NCI-H1417 treated with DMSO at 0.1 percent for 48 hours (cell line): ENCODE results near the gene ALG14.
"Not testable (repeated sequence)": the region's sequence is repeated elsewhere in the genome, so short reads cannot be mapped to it uniquely, and the experiment has no call there.

Source experiments
- DNase-seq: peaks from one replicate; lab custom pipeline; 2025; lab: John Stamatoyannopoulos, UW

The ALG14 gene

DNA sequence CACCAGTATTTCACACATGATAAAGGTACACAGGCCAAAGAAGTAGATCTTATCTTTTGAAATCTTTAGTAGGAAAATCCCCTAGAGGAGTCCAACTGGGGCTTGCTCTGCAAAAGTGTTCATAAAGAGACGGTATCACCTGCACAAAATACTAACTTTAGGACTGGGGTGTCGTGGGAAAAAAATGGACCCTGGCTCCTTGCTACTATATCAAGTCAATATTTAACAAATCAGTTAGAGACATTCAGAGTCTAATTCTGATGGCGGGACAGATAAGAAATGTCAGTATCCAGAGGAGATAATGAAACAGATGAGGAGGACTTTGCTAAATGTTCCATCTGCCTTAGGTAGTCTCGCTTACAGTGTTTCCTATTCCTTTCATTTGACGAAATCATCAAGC lies 120.2 kb downstream of the ALG14 start:
- DNase-seq: no peak

DNA sequence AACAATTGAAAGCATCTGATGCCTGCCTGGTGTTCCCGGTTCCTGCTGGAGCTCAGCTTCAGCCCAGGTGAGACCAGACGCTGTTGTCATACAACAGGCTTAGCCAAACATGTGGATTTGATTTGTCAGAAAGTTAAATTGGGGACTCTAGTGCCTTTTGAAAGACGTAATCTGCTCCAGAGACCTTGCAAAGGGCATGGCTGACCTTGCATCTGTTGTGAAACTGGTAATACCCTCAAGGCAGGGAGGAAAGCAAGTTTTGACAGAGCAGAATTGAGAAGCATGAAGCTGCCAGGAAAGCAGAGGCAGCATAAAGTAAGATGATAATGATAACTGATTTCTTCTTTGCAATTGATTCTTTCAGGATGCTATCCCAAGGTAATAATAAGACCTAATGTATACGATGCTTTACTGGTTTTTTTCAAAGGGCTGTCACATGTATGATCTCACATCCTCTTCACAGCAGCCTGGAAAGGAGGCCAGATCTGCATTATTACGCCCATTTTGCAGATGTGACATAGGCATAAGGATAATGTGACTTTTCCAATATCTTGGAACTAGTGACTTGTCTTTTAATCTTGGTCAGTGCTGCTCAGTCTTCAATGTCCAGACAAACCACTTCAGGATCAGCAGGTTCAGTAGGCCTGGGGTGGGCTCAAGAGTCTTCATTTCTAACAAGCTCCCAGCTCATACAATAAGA lies 121.1 kb downstream of the ALG14 start:
- no peak for DNase-seq

DNA sequence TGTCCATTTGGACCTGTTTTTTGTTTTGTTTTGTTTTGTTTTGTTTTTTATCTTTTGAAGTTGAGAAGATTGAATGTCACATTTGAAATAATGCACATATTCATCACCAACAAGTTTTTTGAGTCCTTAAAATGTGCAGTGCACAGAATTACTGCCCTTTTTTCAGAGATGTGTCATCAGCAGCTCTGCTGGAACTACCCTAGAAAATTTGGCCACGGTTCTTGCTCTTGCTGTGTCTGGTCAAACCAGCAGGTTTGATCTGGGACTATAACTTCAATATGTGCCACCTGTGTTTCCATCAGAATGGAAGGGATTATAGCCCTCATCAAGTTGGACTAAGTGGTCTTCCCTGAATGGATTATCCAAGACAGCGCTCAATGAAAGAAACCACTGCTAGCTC lies 121.7 kb downstream of the ALG14 start:
- DNase-seq: no peak

DNA sequence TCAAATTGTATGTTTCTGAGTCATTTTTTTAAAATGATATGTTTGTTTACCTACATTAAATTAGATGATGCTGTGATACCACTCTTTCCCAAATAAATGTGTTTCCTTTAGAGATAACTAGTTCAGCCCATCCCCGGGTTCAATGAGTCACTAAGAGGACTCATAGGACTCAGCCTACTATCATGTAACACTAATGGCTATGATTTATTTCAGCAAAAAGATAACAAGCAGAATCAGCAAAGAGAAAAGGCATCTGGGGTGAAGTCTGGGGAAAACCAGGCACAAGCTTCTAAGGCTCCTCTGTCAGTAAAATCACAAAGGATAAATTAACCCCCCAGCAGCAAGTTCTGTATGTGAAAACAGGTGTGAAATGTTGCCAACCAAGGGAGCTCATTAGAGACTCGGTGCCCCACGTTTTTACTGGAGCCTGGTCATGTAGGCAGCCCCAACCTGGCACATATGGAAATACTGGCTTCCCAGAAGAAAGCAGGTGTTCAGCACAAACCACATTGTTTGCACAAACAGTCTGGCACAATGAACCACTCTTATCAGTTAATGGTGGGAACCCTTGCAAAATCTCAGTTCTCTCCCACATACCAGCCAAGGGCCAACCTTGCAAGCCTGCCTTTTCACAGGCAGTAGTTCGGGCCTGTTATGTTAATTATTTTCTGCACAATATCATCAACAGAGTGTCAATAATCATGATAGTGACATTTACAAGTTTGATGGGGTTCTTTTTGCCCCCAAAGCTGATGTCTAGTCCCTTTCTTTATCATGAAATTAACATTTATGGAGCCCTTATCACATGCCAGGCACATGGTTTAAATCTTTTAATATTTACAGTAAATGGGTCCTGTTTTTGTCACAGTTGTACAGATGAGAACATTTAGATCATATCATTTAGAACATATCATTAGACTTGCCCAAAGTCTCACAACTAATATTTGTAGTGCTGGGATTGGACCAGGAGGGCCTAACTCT lies 122.8 kb downstream of the ALG14 start:
- peak; percentile 24 for DNase-seq

DNA sequence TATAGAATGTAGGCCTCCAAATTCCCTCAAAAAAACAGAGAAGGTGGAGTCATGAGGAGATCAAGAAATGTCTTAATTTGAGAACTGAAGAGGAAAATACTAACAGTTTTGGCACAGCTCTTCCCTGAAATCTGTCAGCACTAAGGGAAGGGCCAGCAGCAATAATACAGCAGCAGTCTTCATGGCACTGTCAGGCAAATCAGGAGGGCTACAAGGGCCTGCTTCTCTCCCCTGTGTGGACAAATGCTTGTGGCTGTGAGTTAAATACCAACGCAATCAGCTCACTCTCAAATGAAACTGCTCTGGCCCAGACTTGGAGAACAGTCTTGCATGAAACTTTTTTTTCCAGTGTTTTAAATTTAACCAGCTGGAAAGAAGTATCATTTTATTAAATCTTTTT lies 125.3 kb downstream of the ALG14 start:
- no peak for DNase-seq

DNA sequence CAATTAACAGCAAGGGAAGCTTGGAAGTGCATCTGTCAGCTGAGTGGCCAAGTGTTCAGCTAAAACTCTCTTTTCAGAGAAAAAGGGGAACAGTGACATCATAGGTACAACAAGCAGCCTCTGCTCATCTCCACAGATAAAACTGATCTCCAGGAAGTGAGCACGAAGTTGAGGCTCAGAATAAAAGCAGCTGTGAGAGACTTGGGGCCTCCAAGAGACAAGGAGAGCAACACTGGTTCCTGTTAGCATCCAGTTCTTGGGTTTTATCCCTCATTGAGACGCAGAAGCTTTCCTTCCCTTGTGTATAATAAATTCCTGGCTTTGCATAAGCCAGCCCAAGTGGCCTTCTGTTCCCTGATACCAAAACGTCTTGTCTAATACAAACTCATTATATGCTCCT lies 125.9 kb downstream of the ALG14 start:
- no peak for DNase-seq

DNA sequence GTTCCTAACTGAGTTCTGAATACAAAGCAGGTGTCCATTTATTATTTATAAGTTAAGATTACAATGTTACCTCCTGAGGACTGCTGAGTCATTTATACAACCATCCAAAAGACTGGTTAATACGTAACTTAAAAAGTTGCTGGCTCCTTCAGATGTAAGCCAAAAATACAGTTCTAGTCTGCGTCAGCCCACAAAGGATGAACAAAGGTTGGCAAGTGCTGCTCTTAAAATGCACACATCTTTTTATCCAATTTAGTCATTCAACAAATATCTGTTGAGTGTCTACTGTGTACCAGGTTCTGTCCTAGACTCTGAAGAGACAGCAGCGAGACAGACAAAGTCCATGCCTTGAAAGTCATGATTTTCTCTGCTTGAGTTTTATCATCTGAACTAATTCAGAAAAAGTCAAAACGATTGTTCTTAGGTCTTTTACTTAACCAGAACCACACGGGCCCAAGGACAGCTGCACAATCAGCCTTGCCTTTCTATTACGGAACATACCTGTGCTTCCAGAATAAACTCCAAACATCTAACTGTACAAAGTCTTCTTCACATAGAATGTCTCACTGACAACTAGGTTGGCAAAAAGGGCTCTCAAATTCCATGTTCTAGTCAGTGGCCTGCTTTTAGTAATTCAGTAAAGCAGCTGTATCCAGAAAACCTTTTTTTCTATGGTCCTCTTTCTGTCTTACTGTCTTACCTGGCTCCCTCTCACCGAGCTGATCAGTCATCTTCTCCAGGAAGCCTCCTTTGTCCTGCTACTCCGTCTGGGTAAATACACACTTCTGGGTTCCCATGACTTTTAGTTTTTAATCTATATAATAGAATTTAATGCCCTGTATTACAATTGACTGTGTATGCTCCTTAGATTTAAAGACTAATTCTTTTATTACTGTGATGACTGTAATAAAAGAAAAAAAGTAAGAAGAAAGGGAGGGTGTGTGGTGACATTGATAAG lies 130.3 kb downstream of the ALG14 start:
- no peak for DNase-seq

DNA sequence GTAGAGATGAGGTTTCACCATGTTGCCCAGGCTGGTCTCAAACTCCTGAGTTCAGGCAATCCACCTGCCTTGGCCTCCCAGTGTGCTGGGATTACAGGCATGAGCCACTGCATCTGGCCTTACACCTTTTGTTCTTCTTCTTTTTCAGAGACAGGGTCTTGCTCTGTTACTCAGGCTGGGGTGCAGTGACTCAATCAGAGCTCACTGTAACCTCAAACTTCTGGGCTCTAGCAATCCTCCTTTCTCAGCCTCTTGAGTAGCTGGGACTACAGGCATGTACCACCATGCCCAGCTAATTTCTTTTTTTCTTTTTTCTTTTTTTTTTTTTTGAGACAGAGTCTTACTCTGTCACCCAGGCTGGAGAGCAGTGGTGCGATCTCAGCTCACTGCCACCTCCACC lies 131.3 kb downstream of the ALG14 start:
- DNase-seq: not testable (repeated sequence)

DNA sequence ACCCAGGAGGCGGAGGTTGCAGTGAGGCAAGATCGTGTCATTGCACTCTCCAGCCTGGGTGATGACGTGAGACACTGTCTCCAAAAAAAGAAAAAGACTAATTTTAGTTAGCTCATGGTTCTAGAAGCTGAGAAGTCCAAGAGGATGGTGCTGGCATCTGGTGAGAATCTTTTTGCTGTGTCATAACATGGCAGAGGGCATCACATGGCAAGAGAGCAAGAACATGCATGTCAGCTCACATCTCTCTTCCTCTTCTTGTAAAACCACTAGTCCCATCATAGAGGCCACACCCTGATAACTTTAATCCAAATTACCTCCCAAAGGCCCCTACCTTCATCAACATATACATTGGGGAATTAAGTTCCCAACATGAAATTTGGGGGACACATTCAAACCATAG lies 132.0 kb downstream of the ALG14 start:
- DNase-seq: no peak

DNA sequence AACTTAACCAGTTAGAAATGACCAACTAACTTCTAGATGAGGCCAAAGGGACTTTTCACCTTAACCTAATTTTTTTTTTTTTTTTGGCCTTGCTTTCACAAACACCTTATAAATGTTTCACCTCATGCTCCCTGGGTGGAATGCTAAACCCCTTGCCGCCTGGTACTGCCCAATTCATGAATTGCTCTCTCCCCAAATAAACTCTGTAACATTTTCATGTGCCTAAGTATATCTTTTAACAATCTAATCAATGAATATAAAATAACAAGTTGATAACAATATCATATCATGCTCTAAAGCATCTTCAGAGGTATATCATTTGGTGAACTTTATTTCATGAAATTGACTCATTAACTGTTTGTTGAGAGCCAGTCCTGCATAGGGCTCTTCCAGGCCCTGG lies 134.9 kb downstream of the ALG14 start:
- no peak for DNase-seq

DNA sequence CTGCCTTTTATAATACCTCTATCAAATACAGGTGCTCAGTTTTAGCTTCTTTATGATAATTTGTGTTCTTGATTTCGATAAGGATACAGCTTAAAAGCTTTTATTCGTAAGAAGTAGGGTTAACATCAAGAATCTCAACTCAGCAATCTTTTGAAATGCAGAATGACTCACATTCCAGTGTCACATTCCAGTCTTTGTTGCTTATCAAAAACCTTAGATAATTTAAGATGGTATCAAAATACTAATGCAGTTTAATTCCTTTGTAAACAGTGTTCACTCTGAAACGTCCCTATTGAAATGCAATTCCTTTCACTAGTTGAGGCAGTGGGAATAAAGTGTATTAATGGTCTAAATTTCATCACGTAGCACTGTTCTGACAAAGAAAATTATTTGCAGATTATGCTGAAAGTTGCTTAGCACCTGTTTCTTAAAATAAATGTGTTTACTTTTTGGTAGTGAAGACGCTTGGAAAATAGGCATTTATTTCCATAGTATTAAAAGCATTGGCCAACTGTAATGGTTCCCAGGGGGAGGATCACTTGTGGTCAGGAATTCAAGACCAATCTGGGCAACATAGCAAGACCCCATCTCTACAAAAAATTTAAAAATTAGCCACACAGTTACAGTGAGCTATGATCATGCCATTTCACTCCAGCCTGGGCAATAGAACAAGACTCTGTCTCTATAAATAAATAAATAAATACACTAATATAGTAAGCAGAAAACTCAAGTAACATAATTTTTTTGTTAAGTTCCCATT lies 135.7 kb downstream of the ALG14 start:
- DNase-seq: no peak

DNA sequence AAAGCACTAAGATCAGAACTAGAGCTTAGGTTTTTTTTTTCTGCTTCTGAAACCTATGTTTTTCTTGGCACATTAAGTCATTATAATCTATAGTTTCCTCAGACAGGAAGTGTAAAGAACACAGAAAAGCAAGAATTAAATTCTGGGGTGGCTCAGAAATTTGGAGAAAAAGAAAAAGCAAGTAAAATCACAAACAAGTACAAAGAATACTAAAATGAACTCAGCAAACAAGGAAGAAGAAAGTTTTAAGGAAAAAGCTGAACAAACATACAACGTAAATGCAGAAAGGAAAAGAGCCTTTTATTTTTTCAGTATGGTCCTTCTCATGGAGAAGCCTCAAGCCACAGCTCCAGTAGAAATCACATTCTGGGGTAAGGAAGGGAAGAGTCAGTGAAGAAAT lies 137.3 kb downstream of the ALG14 start:
- no peak for DNase-seq

DNA sequence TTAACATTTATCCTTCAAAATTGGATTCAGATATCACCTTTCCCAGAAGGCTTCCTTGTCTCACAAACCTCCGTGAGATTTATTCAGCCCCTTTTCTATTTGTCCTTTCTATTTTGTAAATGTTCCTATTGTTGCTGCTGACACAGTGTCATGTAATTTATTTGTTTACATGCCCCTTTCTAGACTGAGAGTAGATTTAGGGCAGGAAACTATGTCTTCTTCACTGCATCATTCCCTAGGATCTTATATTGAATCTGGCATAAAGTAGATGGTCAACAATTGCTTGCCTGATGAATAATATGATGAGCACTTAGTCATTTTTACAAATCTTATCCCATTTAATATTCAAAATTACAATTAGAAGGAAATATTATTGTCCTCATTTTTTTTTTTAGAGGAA lies 137.7 kb downstream of the ALG14 start:
- no peak for DNase-seq

DNA sequence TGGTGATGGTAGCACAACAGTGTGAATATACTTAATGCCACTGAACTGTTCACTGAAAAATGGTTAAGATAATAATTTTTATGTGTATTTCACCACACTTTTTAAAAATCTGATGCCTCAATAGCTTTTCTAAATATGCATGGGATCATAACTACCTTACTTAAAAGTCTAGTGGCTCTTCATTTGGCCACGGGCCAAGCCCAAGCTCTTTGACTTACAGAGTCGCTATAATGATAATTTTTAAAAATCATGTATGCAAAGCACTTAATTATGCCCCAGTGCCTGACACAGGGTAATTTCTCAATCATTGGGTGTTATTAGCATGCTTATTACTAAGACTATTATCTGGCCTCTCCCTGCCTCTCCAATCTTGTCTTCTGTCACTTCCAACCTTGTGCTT lies 138.2 kb downstream of the ALG14 start:
- no peak for DNase-seq

DNA sequence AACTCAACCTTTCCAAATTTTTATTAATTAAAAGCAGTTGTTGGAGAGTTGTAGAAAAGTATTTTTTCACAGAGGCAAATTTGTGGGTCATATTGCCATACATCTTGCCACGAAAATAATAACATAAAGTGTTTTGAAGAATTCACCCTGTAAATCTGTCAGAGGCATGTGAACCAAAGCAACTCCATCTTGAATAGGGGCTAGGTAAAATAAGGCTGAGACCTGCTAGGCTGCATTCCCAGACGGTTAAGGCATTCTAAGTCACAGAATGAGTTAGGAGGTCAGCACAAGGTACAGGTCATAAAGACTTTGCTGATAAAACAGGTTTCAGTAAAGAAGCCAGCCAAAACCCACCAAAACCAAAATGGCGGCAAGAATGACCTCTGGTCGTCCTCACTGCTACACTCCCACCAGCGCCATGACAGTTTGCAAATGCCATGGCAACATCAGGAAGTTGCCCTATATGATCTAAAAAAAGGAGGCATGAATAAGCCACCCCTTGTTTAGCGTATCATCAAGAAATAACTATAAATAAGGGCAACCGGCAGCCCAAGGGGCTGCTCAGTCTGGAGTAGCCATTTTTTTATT lies 141.4 kb downstream of the ALG14 start:
- no peak for DNase-seq

DNA sequence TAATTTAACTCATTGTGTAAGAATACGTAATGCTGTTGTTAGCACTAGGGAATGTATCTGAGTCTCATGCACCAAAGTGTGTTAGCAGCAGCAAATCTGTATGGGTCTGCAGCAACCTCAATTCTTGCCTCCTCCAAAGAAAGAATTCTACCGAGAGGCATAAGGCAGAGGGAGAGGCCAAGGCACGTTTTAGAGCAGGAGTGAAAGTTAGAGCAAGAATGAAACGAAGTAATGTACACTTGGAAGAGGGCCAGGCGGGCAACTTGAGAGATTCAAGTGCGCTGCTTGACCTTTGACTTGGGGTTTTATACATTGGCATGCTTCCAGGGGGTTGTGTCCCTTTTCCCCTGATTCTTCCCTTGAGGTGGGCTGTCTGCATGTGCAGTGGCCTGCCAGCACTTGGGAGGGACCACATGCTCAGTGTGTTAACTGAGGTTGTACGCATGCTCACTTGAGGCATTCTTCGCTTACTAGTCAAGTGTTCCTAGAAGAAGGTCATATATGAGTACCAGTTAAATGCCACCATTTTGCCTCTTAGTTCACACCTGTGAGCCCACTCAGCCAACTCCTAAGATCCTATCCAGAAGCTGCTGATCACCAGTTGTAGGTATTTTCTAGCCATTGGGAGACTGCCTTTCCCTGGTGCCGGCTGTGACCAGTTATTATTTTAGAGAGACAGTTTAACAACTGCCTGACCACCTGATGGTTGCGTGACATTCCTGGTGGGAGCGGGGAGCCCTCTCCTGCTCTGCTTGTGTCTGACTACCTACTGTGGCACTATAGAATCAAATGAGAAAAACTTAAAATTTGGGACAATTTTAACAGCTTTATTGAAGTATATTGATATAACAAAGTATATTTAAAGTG lies 143.2 kb downstream of the ALG14 start:
- no peak for DNase-seq

DNA sequence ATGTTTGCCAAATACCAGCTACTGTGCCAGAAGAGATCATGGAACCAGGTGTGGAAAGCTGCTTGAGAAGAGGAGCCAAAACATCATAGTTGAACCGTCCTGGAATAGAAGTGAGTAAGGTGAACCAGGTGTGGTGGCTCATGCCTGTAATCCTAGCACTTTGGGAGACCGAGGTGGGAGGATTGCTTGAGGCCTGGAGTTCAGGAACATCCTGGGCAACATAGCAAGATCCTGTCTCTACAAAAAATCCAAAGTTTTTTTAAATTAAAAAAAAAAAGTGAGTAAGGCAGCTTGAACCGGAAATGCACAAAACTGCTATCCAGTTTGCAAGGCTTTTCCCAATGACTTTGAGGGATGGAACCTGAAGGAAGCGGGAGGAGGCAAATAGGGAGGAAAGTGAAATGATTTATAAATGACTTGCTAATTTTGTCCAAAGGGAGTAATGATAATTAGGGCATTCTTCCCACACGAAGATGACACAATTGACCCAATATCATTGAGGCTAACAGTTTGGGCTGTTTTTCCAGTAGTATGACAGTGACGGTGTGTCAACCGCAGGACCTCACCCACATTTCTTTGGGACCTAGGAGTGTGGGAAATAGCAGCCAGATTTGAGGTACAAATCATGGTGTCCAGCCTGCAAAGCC lies 144.3 kb downstream of the ALG14 start:
- no peak for DNase-seq

DNA sequence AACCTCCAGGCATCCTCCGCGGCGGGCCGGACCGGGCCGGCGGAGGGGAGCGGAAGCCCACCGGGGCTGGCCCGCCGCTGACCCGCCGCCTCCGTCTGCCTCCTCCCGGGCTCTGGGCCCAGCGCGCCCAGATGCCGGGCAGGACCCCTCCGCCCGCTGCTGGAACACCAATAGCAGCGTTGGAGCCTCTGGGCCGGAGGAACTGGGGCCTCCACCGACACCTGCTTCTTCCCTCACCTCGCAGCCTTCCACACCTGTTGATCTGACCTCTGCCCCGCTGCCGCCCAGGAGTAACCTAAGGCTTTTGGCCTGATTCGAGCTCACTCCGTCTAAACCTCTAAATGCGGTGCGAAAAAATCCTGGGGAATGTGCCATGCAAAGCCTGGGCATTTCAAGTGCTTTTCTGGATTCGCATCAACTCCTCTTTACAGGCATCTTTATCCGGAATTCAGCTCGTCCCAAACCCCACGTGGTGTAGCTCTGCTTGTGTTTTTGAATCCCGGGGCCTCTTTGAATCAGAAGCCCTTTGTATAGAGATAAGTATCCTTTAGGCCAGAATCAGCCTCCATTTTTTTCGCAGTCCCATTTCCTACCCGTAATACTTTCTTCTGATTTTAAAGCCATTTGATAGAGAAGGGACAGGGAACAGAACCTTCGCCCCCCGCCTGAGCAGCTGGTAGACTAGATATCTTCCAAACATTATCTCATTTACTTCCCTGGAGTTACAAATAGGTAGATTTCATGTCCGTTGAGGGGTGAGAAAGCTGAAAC lies 145.2 kb downstream of the ALG14 start:
- no peak for DNase-seq

DNA sequence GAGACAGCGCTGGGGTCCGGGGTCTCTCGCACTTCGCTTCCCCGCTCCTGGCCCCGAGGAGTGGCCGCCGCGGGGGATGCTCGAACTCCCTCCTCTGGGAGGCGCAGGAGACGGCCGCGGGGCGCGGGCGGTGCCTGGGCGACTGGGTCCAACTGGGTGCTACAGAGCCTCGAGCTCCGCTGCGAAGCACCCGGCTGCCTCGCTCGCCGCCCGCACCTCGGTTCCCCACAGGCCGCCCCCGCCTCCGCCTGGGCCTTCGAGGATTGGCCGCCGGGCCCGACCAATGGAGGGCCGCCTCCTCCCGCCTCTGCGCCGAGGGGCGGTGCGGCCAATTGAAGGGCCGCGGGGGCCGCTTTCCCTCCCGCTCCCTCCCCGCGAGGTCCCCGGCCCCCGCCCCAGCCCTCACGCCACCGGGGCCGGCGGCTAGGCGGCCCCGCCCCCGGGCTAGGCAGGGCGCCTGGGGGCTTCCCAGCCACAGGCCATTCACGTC lies 145.8 kb downstream of the ALG14 start, which contains the start of gene CNN3:
Gene CNN3, minus strand, starts transcription at position 196 of the 490 bp plus-strand sequence. CDS start 216 bp downstream, outside the sequence.
- DNase-seq: peak; percentile 48
